ES-I3 (cell line): ENCODE measurements around the gene MB.

Experiments
- H3K36me3 ChIP-seq: 2 replicates; pipeline ENCODE4 v1.6.1; 2013; ENCODE audit warnings: mild to moderate bottlenecking, low read length, control low read depth, moderate library complexity; ENCODE audit not compliant: insufficient read depth
- H3K4me1 ChIP-seq: 2 replicates; pipeline ENCODE4 v1.6.1; 2013; ENCODE audit warnings: mild to moderate bottlenecking, control low read depth, low read length; ENCODE audit not compliant: insufficient read depth
- H3K9ac ChIP-seq: 2 replicates; pipeline ENCODE4 v1.6.1; 2013; ENCODE audit warnings: low read depth, mild to moderate bottlenecking, low read length, moderate library complexity
- H3K9me3 ChIP-seq: 2 replicates; pipeline ENCODE4 v1.6.1; 2013; ENCODE audit warnings: mild to moderate bottlenecking, low read length, moderate library complexity; ENCODE audit not compliant: control insufficient read depth, insufficient read depth

MB gene

DNA sequence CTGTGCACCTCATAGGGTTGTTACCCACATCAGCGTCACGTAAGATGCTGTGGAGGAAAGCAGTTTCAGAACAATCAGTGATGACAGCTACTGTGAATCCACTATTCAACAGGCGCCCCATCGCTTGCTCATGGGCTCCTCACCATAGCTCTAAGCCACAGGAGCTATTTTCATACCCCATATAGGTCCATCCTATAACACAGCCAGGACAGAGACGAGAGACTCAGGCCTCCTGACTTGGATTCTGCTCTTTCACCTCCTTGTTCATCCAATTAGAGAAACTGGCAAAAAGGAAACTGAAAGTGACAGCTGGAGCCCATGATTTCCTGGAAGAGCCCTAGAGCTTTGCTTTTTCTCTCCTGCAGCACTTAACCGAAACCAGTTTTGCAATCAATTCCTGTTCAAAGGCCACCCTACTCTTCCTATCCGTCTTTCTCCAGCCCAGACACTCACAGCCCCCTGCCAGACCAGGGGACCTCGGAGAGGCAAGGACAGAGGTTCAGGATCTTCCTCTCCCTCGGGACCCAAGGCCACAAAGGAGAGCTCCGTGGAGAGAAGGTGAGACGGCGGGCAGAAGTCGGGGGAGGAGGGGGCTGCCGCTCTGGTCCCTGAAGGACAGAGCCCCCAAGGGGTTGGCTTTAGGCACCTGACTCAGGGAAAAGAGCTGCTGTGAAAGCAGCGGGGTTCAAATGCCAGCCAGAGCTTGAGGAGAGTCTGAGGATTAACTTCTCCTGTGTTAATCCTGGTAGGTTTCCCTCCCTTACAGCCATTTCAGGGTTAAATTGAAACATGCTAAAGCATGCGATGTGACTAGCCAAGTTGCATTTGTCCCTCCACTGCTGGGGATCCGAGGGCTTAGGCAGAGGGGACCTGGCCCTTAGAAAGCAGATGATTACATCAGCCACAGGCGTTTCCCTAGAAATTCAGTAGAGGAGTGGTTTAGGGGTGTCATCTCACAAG lies 31.2 kb upstream of the MB start, which contains the start of gene APOL6:
TSS of gene APOL6 (plus strand) at position 381 of the 960 bp plus-strand sequence. CDS start 7,980 bp downstream, outside the sequence.
- H3K4me1 ChIP-seq, result 0 out of 2 replicates have a peak, but pooled peaks cover 3% of the 10 kb centered on the region
- no peaks in the 10 kb centered on the region for H3K36me3 ChIP-seq
- no peak within 1 kb of the TSS for H3K9ac ChIP-seq
- H3K9me3 ChIP-seq, result no peaks in the 10 kb centered on the region

DNA sequence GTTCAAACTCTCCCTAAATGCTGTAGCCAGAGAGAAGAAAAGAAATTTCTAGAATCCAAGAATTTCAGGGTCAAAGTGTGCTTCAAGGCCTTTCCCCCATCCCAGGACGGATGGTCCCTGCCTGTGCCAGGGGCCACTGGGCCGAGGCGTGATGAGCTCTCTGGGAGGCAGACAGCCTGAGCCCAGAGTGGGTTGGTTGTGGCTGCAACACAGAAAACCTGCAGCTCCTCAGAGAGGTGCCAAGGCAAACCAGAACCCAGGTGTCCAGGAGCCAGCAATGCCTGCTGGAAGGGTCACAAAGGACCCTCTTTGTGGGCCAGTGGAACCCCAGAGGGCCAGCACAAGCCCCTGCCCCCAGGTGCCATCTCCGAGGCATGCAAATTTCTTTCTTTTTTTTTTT lies 28.5 kb upstream of the MB start:
- Histone ChIP-seq H3K9me3 (no peaks in the 10 kb centered on the region), H3K36me3 (no peaks in the 10 kb centered on the region)

DNA sequence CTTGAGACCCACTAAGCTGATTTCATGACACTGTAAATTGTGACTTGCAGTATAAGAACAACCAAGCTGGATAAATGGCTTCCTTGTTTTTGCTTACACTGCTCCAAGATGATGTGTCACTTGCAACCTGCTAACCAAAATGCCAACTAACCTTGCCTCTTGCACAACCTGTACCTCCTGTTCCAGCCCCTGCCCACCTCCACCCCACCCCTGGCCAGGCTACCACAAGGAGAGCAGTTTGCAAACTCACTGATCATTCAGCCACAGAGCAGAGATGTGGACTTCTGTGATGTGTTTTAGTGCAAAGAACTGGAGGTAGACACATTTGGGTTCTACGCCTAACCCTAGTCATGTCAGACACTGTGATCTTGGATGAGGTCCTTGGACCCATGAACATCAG lies 26.9 kb upstream of the MB start:
- Histone ChIP-seq H3K36me3 (no peaks in the 10 kb centered on the region), H3K4me1 (0 out of 2 replicates have a peak, but pooled peaks cover 3% of the 10 kb centered on the region), H3K9ac (no peak overlapping the region), H3K9me3 (no peaks in the 10 kb centered on the region)

More for the DNA sequence above, 28.5 kb upstream of the MB start:
- Histone ChIP-seq H3K9ac (no peak overlapping the region), H3K4me1 (0 out of 2 replicates have a peak, but pooled peaks cover 3% of the 10 kb centered on the region)

DNA sequence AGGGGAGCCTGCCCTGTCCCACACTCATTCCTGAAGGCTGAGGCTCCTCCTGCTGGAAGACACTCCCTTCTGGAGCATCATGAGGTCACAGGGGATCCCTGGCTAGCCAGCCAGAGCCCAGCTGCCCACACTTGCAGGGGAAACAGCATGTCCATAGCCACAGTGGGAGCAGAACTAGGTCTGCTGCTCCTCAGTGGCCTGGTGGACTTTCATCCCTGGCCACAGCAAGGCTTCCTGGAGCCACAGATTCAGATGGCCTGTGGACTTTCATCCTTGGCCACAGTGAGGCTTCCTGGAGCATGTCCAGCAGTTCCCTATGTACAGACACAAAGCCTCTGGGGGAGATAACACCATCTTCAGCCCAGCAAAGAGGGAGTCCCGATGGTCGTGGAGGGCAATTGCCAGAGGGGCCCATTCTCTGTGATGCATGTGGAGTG lies 25.2 kb upstream of the MB start:
- H3K9me3 ChIP-seq, result no peaks in the 10 kb centered on the region
- no peaks in the 10 kb centered on the region for H3K36me3 ChIP-seq
- no peak overlapping the region for H3K9ac ChIP-seq
- no peaks in the 10 kb centered on the region; the same call in 1 of the 2 replicates for H3K4me1 ChIP-seq

DNA sequence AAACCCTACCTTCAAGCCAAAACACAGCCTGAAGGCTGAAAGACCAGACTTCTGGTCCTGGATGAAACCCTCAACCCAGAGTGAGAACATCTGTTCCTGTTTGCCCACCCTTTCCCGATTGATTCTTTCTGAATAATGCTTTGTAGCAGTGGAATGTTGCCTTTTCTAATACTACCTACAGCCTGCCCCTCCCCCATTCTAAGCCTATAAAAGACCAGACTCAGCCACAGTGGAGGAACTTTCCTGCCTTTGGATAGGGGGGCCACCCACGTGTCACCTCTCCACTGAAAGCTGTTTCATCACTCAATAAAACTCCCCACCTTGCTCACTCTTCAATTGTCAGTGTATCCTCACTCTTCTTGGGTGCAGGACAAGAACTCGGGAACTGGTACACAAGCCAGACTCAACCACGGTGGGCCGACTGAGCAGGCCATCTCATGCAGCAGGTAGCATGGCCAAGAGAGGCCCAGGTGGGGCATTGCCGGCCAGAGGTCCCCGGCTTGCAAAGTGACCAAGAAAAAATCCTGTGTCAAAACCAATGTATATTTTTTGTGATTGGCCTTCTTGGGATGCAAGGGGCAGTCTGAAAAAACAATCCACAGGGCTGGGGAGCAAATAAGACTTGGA lies 24.5 kb upstream of the MB start:
- no peaks in the 10 kb centered on the region for H3K9me3 ChIP-seq
- no peaks in the 10 kb centered on the region; the same call in 1 of the 2 replicates for H3K4me1 ChIP-seq
- H3K9ac ChIP-seq, result no peak overlapping the region
- no peaks in the 10 kb centered on the region for H3K36me3 ChIP-seq

DNA sequence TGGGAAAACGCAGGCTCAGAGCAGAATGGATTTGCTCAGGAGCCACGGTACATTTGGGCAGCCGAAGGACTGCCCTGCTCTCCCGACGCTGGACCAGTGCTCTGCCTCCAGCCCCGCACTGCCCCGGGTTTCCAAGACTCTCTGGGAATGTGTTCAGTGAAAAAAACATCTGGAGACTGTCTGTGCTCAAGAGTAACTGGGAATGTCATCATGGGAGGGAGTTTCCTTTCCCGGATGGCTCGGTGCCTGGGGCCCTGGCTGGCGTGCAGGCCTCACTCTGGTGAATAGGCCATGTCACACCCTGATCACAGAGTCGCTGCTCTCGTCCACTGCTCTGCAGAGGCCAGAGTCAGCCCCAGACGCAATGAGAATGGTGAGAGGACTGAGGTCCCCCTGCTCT lies 21.3 kb upstream of the MB start:
- Histone ChIP-seq H3K36me3 (no peaks in the 10 kb centered on the region), H3K4me1 (peaks cover 5% of the 10 kb centered on the region; the same call in 1 of the 2 replicates), H3K9me3 (no peaks in the 10 kb centered on the region; the same call in 1 of the 2 replicates), H3K9ac (no peak overlapping the region)

DNA sequence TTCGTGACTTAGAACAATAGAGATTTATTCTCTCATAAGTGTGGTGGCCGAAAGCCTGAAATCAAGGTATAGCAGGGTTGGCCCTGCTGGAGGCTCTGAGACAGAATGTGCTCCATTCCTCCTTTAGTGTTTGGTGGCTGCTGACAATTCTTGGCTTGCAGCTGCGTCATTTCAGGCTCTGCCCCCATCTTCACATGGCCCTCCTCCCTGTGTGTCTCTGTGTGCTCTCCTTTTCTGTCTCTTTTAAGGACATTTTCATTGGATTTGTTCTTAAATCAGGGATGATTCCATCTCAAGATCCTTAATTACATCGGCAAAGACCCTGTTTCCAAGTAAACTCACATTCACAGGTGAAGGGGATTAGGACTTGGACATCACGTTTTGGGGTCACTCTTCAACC lies 20.9 kb upstream of the MB start:
- no peak overlapping the region for H3K9ac ChIP-seq
- H3K4me1 ChIP-seq, result peaks cover 5% of the 10 kb centered on the region; the same call in 1 of the 2 replicates
- H3K9me3 ChIP-seq, result no peaks in the 10 kb centered on the region; the same call in 1 of the 2 replicates
- no peaks in the 10 kb centered on the region for H3K36me3 ChIP-seq

DNA sequence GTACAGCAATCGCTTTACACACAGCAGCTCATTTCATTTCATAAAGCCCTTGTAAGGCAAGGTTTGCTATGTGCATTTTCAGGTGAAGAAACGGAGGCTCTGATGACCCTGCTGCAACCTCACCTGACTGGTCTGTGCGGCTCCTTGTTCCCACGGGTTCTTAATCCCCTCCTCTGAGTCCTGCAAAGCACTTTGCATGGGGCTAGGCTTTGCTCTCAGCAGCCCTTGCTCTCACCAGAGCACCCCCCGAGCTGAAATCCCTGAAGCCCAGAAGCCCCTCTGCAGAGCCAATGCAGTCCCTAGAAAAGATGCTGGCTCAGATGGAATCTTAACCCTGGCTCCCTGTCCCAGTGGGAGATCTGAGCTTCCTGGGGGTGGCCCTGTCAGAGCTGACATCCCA lies 20.1 kb upstream of the MB start:
- Histone ChIP-seq H3K9ac (no peak overlapping the region), H3K36me3 (no peaks in the 10 kb centered on the region), H3K9me3 (no peaks in the 10 kb centered on the region; the same call in 1 of the 2 replicates), H3K4me1 (peaks cover 5% of the 10 kb centered on the region; the same call in 1 of the 2 replicates)

DNA sequence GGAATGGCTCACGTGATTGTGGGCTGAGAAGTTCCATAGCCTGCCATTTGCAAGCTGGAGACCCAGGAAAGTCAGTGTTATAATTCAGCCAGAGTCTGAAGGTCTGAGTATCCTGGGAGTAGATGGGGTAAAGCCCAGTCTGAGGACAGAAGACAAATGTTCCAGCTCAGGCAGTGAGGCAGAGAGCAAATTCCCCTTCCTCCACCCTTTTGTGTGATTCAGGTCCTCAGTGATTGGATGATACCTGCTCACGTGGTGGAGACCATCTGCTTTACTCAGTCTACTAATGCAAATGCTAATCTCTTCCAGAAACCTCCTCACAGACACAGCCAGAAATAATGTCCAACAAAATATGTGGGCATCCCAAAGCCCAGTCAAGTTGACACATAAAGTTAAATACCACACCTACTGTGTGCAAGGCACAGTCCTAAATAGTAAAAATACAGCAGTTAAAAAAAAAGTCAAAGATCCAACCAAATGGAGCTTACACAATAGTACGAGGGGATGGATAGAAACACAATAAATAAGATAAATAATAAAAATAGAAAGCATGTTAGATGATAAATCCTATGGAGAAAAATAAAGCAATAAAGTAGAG lies 17.9 kb upstream of the MB start:
- Histone ChIP-seq H3K9ac (no peak overlapping the region), H3K36me3 (no peaks in the 10 kb centered on the region)

DNA sequence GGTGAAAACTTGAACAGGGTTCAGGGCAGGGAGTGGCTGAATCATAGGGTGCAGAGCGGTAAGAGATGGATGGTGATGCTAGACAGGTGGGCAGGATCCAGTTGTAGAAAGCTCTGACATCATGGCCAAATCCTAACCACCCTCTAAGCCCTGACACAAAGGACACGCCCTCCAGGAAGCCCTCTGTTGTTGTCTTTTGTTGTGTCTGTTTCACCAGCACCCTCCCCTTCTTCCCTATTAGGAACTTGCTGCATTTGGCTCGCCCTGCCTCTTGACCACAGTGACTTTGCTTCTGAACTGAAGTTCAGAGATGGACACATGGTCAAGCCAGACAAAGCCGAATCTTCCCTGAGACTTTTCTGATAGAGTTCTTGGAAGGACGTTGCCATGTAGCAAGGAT lies 16.9 kb upstream of the MB start:
- no peaks in the 10 kb centered on the region for H3K36me3 ChIP-seq
- peaks cover 14% of the 10 kb centered on the region; the same call in 1 of the 2 replicates for H3K4me1 ChIP-seq
- no peaks in the 10 kb centered on the region; the same call in 1 of the 2 replicates for H3K9me3 ChIP-seq
- no peak overlapping the region for H3K9ac ChIP-seq

More for the DNA sequence above, 17.9 kb upstream of the MB start:
- peaks cover 10% of the 10 kb centered on the region; the same call in 1 of the 2 replicates for H3K4me1 ChIP-seq
- H3K9me3 ChIP-seq, result no peaks in the 10 kb centered on the region; the same call in 1 of the 2 replicates

DNA sequence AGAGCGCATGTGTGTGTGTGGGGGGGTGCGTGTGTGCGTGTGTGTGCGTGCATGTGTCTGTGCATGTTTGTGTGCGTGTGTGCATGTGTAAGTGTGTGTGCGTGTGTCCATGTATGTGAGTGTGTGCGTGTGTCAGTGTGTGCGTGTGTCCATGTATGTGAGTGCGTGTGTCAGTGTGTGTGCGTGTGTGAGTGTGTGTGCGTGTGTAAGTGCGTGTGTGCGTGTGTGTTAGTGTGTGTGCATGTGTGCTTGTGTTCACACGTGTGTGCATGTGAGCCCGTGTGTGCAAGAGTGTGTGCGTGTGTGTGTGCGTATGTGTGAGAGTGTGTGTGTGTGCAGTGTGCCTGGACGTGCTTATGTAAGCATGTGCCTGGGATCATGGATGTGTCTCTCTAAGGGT lies 16.4 kb upstream of the MB start:
- peaks cover 14% of the 10 kb centered on the region; the same call in 1 of the 2 replicates for H3K4me1 ChIP-seq

DNA sequence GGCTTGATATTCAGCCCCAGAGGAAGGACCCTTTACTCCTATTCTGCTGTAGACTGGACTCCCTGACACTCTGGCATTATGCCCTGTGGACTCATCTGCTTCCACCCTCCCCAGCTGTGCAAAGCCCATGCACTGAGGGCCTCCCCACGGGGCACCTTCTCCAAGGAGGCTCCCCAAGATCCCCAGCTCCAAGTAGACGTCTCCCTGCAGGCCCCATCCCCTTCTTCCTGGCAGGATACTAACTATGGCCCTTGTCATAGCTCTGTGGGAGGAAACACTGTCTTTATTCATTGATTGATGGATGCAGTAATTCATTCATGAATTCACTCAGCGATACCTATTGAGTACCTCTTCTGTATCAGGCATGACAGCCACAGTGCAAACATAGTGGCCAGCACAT lies 15.8 kb upstream of the MB start:
- H3K36me3 ChIP-seq, result no peaks in the 10 kb centered on the region
- no peak overlapping the region for H3K9ac ChIP-seq
- peaks cover 14% of the 10 kb centered on the region; the same call in 1 of the 2 replicates for H3K4me1 ChIP-seq
- H3K9me3 ChIP-seq, result no peaks in the 10 kb centered on the region; the same call in none of the 2 replicates

More for the DNA sequence above, 16.4 kb upstream of the MB start:
- Histone ChIP-seq H3K36me3 (no peaks in the 10 kb centered on the region), H3K9ac (no peak overlapping the region), H3K9me3 (no peaks in the 10 kb centered on the region; the same call in none of the 2 replicates)

DNA sequence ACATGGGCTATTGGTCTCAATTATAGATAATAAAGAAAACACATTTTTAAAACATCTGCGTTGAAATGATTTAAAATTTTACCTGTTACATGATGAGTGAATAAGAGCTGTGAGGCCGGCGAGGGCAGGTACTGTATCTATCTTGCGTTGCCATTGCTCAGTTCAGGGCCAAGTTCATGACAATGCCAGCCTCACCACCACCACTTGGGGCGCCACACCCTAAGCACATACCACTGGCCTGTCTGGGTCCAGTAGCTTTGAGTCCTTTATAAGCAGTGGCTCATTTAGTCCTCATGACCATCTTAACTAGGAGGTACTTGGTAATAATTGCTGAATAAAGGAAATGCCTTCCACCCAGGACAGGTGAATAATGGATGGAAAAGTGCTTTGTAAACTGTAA lies 14.5 kb upstream of the MB start:
- H3K4me1 ChIP-seq, result peaks cover 14% of the 10 kb centered on the region; the same call in 1 of the 2 replicates
- H3K9me3 ChIP-seq, result no peaks in the 10 kb centered on the region; the same call in none of the 2 replicates
- H3K36me3 ChIP-seq, result no peaks in the 10 kb centered on the region
- H3K9ac ChIP-seq, result no peak overlapping the region

DNA sequence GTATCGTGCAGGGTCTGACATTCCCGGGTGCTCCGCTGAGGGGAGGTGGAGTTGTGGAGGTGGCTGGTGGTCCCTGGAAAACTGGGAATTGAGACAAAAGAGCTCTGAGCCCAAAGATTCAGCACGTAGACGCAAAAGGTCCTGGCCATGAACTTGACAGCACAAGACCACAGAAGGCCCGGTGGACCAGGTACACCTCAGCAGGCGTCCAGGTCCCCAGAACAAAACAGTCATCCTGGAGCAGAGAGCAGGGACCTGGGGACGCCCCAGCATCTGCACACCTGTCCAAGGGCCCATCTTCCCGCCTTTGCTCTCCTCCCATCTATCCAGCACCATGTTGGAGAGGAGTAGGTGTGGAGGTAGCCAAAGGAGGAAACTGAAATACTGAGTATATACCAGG lies 13.8 kb upstream of the MB start:
- Histone ChIP-seq H3K36me3 (no peaks in the 10 kb centered on the region), H3K9me3 (no peaks in the 10 kb centered on the region; the same call in none of the 2 replicates), H3K9ac (no peak overlapping the region), H3K4me1 (peaks cover 14% of the 10 kb centered on the region; the same call in 1 of the 2 replicates)
